HepG2 (cell line): Measurements from ENCODE around the gene STRN3. TPM values are rescaled to one million over a fixed set of nuclear protein-coding genes. Genes with fewer than 3 reads are reported as not detected.
A peak's percentile ranks its signal among the peaks of the same experiment; 100 is the strongest.

ENCODE experiments used
- BCL6 ChIP-seq: IDR thresholded peaks from 2 replicates; pipeline ENCODE4 v1.6.1; 2016; ENCODE audit warnings: missing genetic modification reagents, missing compliant biosample characterization
- CBX5 ChIP-seq: sonication (generic); formaldehyde crosslinking; IDR thresholded peaks from 2 replicates; pipeline ENCODE4 v1.4.0; 2020; ENCODE audit warnings: missing genetic modification reagents, borderline replicate concordance
- DR1 ChIP-seq: sonication (generic); formaldehyde crosslinking; IDR thresholded peaks from 2 replicates; pipeline ENCODE4 v1.8.0; 2021; ENCODE audit warnings: mild to moderate bottlenecking, missing genetic modification reagents, inconsistent platforms
- MTA1 ChIP-seq: sonication (generic); formaldehyde crosslinking; IDR thresholded peaks from 2 replicates; pipeline ENCODE4 v1.4.0; 2020; ENCODE audit warnings: missing genetic modification reagents, mild to moderate bottlenecking, borderline replicate concordance
- RORA ChIP-seq: sonication (generic); formaldehyde crosslinking; IDR thresholded peaks from 2 replicates; pipeline ENCODE4 v1.5.0; 2020; ENCODE audit warnings: mild to moderate bottlenecking, missing genetic modification reagents, moderate library complexity
- SMYD3 ChIP-seq: sonication (generic); formaldehyde crosslinking; IDR thresholded peaks from 2 replicates; pipeline ENCODE4 v1.8.1; 2023; ENCODE audit warnings: mild to moderate bottlenecking, missing genetic modification reagents
- WIZ ChIP-seq: sonication (generic); formaldehyde crosslinking; IDR thresholded peaks from 2 replicates; pipeline ENCODE4 v1.5.1; 2020; ENCODE audit warnings: mild to moderate bottlenecking, missing genetic modification reagents
- ZNF292 ChIP-seq: sonication (generic); formaldehyde crosslinking; IDR thresholded peaks from 2 replicates; pipeline ENCODE4 v1.8.1; 2022; ENCODE audit warnings: mild to moderate bottlenecking, low read depth, missing genetic modification reagents, borderline replicate concordance
- ZNF331 ChIP-seq: sonication (generic); formaldehyde crosslinking; IDR thresholded peaks from 2 replicates; pipeline ENCODE4 v1.4.0; 2020; ENCODE audit warnings: missing genetic modification reagents
- ZNF672 ChIP-seq: sonication (generic); formaldehyde crosslinking; IDR thresholded peaks from 2 replicates; pipeline ENCODE4 v1.8.1; 2022; ENCODE audit warnings: missing genetic modification reagents
- ZNF75D ChIP-seq: sonication (generic); formaldehyde crosslinking; IDR thresholded peaks from 2 replicates; pipeline ENCODE4 v1.8.1; 2023; ENCODE audit warnings: missing genetic modification reagents, mild to moderate bottlenecking, borderline replicate concordance
- polyA plus RNA-seq, 8 experiments: library from polyadenylated mRNA; depleted of rRNA in 3 of 8; stranded (reverse) in 7 of 8; unstranded in 1 of 8; fragments of >200 nt; fragmentation: Illumina TruSeq in 4 of 8; extraction: Trizol in 4 of 8; gene quantifications; 2 replicates each; pipeline versions ENCODE4 v1.2.1 to v1.2.3, GENCODE V29; 2011 to 2016; ENCODE audit warnings: low read depth in 4 of 8, missing spikeins in 1 of 8, mixed read lengths in 1 of 8; ENCODE audit not compliant: insufficient read depth in 1 of 8
- total RNA-seq, 5 experiments: library from RNA; depleted of rRNA; stranded (reverse); fragments of >200 nt; fragmentation: Illumina TruSeq; extraction: Trizol; gene quantifications; 2 replicates each; pipeline ENCODE4 v1.2.3, GENCODE V29; 2016; ENCODE audit warnings: low read depth in 1 of 5
- TF ChIP-seq, protein P1 (sequence below): sonication (generic); formaldehyde crosslinking; IDR thresholded peaks from 2 replicates; pipeline ENCODE4 v1.4.0; 2020; ENCODE audit warnings: missing genetic modification reagents
- TF ChIP-seq, protein P2 (sequence below): sonication (generic); formaldehyde crosslinking; IDR thresholded peaks from 2 replicates; pipeline ENCODE4 v1.4.0; 2020; ENCODE audit warnings: missing genetic modification reagents
- TF ChIP-seq, protein P3 (sequence below): sonication (generic); formaldehyde crosslinking; IDR thresholded peaks from 2 replicates; pipeline ENCODE4 v1.8.1; 2023; ENCODE audit warnings: mild to moderate bottlenecking, missing genetic modification reagents
- TF ChIP-seq, protein P4 (sequence below): sonication (generic); formaldehyde crosslinking; conservative IDR thresholded peaks from 2 replicates; pipeline ENCODE4 v1.5.0; 2020; ENCODE audit warnings: missing genetic modification reagents
- TF ChIP-seq, protein P5 (sequence below), 2 experiments: IDR thresholded peaks; 2 replicates each; pipeline ENCODE4 v1.6.1; 2011 to 2012; ENCODE audit warnings: low read length in 2 of 2, borderline replicate concordance in 1 of 2, low read depth in 1 of 2, mild to moderate bottlenecking in 1 of 2, moderate library complexity in 1 of 2

Gene STRN3
- total and polyA plus RNA-seq, 2 of the 13 experiments (the other 11 are each of a cell fraction or from before 2014, with no cell fraction given): 49.4 to 123 TPM

DNA sequence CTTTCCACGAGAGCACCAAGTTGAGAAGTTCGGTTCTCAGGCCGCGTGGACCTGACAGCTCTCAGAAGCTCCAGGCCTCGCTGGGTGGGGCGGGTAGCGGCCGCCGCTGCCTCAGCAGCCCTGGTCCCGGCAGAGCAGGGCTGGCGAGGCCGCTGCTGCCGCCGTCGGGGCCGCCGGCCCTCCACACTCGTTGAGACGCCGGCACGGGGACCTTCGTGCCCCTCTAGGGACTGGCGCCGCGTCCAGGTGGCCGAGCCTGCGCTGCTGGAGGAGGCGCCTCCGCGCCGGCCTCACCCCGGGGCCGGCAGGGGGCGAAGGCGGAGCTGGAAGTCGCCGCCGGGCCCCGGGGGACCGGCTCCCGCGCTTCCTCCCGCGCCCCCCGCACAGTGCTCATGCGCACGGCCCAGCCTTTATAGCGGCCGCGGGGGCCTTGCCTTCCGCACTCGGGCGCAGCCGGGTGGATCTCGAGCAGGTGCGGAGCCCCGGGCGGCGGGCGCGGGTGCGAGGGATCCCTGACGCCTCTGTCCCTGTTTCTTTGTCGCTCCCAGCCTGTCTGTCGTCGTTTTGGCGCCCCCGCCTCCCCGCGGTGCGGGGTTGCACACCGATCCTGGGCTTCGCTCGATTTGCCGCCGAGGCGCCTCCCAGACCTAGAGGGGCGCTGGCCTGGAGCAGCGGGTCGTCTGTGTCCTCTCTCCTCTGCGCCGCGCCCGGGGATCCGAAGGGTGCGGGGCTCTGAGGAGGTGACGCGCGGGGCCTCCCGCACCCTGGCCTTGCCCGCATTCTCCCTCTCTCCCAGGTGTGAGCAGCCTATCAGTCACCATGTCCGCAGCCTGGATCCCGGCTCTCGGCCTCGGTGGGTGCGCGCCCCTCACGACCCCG, 151.8 kb downstream of the STRN3 start, which contains the start of gene COCH (continued):
- no peak for TF ChIP-seq RORA (CRISPR knock-in tag)
- peak; percentile 48 for TF ChIP-seq BCL6
- TF ChIP-seq WIZ: no peak; the same call in 1 of the 2 replicates
- TF ChIP-seq, protein P1, sequence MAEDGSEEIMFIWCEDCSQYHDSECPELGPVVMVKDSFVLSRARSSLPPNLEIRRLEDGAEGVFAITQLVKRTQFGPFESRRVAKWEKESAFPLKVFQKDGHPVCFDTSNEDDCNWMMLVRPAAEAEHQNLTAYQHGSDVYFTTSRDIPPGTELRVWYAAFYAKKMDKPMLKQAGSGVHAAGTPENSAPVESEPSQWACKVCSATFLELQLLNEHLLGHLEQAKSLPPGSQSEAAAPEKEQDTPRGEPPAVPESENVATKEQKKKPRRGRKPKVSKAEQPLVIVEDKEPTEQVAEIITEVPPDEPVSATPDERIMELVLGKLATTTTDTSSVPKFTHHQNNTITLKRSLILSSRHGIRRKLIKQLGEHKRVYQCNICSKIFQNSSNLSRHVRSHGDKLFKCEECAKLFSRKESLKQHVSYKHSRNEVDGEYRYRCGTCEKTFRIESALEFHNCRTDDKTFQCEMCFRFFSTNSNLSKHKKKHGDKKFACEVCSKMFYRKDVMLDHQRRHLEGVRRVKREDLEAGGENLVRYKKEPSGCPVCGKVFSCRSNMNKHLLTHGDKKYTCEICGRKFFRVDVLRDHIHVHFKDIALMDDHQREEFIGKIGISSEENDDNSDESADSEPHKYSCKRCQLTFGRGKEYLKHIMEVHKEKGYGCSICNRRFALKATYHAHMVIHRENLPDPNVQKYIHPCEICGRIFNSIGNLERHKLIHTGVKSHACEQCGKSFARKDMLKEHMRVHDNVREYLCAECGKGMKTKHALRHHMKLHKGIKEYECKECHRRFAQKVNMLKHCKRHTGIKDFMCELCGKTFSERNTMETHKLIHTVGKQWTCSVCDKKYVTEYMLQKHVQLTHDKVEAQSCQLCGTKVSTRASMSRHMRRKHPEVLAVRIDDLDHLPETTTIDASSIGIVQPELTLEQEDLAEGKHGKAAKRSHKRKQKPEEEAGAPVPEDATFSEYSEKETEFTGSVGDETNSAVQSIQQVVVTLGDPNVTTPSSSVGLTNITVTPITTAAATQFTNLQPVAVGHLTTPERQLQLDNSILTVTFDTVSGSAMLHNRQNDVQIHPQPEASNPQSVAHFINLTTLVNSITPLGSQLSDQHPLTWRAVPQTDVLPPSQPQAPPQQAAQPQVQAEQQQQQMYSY (CRISPR knock-in tag): no peak; the same call in 1 of the 2 replicates
- TF ChIP-seq, protein P2, sequence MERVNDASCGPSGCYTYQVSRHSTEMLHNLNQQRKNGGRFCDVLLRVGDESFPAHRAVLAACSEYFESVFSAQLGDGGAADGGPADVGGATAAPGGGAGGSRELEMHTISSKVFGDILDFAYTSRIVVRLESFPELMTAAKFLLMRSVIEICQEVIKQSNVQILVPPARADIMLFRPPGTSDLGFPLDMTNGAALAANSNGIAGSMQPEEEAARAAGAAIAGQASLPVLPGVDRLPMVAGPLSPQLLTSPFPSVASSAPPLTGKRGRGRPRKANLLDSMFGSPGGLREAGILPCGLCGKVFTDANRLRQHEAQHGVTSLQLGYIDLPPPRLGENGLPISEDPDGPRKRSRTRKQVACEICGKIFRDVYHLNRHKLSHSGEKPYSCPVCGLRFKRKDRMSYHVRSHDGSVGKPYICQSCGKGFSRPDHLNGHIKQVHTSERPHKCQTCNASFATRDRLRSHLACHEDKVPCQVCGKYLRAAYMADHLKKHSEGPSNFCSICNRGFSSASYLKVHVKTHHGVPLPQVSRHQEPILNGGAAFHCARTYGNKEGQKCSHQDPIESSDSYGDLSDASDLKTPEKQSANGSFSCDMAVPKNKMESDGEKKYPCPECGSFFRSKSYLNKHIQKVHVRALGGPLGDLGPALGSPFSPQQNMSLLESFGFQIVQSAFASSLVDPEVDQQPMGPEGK (CRISPR knock-in tag): peak; percentile 93
- no peak; the same call in 1 of the 2 replicates for TF ChIP-seq ZNF75D
- TF ChIP-seq, protein P3, sequence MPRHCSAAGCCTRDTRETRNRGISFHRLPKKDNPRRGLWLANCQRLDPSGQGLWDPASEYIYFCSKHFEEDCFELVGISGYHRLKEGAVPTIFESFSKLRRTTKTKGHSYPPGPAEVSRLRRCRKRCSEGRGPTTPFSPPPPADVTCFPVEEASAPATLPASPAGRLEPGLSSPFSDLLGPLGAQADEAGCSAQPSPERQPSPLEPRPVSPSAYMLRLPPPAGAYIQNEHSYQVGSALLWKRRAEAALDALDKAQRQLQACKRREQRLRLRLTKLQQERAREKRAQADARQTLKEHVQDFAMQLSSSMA: no peak; the same call in 1 of the 2 replicates
- TF ChIP-seq CBX5 (CRISPR knock-in tag): no peak
- TF ChIP-seq SMYD3 (CRISPR knock-in tag): peak; percentile 98
- TF ChIP-seq ZNF672 (CRISPR knock-in tag): no peak
- TF ChIP-seq, protein P4, sequence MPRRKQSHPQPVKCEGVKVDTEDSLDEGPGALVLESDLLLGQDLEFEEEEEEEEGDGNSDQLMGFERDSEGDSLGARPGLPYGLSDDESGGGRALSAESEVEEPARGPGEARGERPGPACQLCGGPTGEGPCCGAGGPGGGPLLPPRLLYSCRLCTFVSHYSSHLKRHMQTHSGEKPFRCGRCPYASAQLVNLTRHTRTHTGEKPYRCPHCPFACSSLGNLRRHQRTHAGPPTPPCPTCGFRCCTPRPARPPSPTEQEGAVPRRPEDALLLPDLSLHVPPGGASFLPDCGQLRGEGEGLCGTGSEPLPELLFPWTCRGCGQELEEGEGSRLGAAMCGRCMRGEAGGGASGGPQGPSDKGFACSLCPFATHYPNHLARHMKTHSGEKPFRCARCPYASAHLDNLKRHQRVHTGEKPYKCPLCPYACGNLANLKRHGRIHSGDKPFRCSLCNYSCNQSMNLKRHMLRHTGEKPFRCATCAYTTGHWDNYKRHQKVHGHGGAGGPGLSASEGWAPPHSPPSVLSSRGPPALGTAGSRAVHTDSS (CRISPR knock-in tag): no peak
- peak; percentile 55; the same call in 1 of the 2 replicates for TF ChIP-seq ZNF331
- TF ChIP-seq, protein P5, sequence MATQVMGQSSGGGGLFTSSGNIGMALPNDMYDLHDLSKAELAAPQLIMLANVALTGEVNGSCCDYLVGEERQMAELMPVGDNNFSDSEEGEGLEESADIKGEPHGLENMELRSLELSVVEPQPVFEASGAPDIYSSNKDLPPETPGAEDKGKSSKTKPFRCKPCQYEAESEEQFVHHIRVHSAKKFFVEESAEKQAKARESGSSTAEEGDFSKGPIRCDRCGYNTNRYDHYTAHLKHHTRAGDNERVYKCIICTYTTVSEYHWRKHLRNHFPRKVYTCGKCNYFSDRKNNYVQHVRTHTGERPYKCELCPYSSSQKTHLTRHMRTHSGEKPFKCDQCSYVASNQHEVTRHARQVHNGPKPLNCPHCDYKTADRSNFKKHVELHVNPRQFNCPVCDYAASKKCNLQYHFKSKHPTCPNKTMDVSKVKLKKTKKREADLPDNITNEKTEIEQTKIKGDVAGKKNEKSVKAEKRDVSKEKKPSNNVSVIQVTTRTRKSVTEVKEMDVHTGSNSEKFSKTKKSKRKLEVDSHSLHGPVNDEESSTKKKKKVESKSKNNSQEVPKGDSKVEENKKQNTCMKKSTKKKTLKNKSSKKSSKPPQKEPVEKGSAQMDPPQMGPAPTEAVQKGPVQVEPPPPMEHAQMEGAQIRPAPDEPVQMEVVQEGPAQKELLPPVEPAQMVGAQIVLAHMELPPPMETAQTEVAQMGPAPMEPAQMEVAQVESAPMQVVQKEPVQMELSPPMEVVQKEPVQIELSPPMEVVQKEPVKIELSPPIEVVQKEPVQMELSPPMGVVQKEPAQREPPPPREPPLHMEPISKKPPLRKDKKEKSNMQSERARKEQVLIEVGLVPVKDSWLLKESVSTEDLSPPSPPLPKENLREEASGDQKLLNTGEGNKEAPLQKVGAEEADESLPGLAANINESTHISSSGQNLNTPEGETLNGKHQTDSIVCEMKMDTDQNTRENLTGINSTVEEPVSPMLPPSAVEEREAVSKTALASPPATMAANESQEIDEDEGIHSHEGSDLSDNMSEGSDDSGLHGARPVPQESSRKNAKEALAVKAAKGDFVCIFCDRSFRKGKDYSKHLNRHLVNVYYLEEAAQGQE (IDR thresholded peaks at IDR 0.05; ENCODE audit: borderline replicate concordance in 1 of 2, low read depth in 1 of 2, low read length in 2 of 2): no peak; a peak in 1 of 4 replicates
- TF ChIP-seq ZNF292 (CRISPR knock-in tag): peak; percentile 84; the same call in 1 of the 2 replicates
- no peak; the same call in 1 of the 2 replicates for TF ChIP-seq DR1 (CRISPR knock-in tag)
- TF ChIP-seq MTA1 (CRISPR knock-in tag): no peak; the same call in 1 of the 2 replicates
